MM.1S (cell line): ENCODE results near the gene OR6B3.

Experiments used
- CTCF ChIP-seq: fragments of 300-600 bp; sonication (generic); IDR thresholded peaks from 2 replicates; pipeline ENCODE4 v1.5.1; 2016; ENCODE audit warnings: antibody characterized with exemption, low read length, mixed read lengths
- EZH2 ChIP-seq: fragments of 300-600 bp; sonication (generic); optimal IDR thresholded peaks from 2 replicates; pipeline ENCODE3; 2017; ENCODE audit warnings: low read depth, mild to moderate bottlenecking, antibody characterized with exemption, low read length, mixed read lengths

GRCh38 chr2:240077442-240077841, 24.1 kb upstream of the OR6B3 start:
- TF ChIP-seq CTCF (no peak), EZH2 (no peak)
